GM18508 (cell line): ENCODE results near the gene C1orf198.

Source experiments
- ATAC-seq: cut with Tn5 transposase; IDR thresholded peaks from one replicate; pipeline ENCODE4 v1.9.1; 2021; ENCODE audit warnings: moderate number of reproducible peaks; ENCODE audit not compliant: insufficient read depth, unreplicated experiment

C1orf198 gene

GRCh38 chr1:230792691-230793462 is 75.4 kb downstream of the C1orf198 start:
- ATAC-seq = no peak

GRCh38 chr1:230791986-230792564 is 76.2 kb downstream of the C1orf198 start:
- no peak for ATAC-seq

GRCh38 chr1:230790026-230790425 is 78.3 kb downstream of the C1orf198 start:
- ATAC-seq = no peak

- ATAC-seq = no peak
Observed at GRCh38 chr1:230788561-230789275, 79.6 kb downstream of the C1orf198 start.

GRCh38 chr1:230787471-230787870 is 80.8 kb downstream of the C1orf198 start:
- no peak for ATAC-seq
